HG03565 (cell line): ENCODE data around the gene ETV6.
"Not testable (repeated sequence)": the region's sequence is repeated elsewhere in the genome, so short reads cannot be mapped to it uniquely, and the experiment has no call there.

ENCODE experiments used
- ATAC-seq: cut with Tn5 transposase; IDR thresholded peaks from one replicate; pipeline ENCODE4 v1.9.1; 2021; ENCODE audit warnings: mild to moderate bottlenecking, moderate library complexity; ENCODE audit not compliant: unreplicated experiment

ETV6 gene

DNA sequence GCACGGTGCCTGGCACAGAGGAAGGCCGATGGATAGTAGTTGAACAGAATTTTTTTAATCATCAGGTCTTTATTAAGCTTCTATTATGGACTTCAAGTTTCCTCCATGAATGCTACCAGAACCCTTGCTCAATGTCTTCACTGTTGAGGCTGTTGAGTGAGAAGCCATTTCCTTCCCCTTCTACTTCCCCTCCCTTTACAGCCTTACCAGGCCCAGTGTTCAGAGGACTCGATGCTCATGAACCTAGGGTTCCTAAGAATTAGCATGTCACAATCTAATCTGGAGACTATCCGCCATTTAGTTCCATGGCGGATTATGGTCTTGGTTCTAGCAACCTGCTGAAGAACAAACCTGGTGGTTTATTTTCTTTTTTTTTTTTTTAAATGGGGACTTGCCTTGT lies 17.7 kb downstream of the ETV6 start:
- ATAC-seq: no peak

DNA sequence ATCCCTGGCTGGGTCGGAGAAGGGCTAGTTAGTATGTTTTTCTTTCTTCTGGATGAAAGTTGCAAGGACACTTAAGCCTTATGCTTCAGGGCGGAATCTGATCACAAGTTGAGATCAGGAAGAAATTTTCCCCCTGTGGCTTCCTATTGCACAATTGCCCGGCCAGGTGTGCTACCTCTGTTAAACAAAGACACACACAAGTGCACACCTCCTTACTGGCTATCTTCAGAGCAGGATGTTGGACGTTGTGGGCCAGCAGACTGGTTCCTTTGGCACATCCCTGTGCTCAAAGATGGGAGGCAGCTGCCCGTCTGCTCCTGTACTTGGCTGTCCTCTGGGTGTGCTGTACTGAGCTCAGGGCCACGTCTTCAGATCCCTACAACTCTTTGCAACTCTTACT lies 19.1 kb downstream of the ETV6 start:
- ATAC-seq: no peak

DNA sequence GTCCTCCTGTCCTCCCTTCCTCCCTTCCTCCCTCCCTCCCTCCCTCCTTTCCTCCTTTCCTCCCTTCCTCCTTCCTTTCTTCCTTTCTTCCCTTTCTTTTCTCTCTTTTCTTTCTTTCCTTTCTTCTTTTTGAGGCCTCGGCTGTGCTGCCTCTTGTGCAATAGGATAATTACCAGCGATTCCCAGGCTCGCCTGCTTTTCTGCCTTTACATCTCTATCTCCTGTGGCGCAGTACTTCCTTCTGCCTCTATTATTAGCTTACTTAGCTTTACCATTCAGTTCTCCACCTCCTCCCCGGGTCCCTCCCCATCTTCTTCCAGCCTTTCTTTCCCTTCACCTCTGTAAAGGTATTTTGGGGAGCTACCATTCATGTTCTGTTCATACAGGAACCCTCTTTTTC lies 19.9 kb downstream of the ETV6 start:
- no peak for ATAC-seq

DNA sequence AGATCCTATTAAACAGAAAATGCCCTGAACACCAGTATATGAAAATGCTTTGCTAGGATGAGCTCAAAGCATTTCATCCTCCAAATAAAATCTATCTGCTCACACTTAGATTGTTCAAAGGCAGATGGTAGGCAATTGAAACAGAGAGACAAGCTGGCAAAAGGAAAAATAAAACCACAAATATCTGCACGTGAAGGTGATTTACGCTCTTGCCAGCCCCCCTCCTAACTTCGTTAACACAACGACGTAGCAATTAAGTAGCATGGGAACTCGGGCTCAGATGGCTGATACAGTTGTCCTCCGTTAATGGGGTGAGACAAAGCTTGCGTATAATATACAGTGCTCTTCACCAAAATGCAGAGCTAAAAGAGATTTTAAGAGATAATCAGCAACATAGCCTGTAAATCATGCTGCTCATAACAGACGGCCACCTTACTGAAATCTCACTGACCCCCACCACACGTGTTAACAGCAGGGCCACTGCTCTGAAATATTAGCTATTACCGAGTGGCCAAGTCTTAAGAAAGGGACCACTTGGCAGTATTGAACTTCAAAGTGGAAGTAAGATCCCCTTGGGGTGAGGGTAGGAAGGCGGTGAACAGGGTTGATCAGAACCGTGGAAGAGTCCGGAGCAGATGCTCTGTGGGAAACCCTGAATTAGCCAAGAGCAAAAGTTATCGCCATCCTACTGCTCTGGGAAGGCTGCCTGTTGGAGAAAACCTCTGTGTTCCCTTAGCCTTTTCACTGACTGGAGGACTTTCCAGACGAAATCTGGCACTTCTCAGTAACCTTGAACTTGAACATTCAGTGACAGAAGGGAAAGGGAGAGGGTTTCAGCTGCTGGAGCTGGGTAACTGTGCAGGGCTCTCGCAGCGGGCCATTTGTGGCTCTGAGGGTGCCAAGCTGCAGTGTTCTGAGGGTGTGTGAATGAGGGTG lies 23.1 kb downstream of the ETV6 start:
- no peak for ATAC-seq

DNA sequence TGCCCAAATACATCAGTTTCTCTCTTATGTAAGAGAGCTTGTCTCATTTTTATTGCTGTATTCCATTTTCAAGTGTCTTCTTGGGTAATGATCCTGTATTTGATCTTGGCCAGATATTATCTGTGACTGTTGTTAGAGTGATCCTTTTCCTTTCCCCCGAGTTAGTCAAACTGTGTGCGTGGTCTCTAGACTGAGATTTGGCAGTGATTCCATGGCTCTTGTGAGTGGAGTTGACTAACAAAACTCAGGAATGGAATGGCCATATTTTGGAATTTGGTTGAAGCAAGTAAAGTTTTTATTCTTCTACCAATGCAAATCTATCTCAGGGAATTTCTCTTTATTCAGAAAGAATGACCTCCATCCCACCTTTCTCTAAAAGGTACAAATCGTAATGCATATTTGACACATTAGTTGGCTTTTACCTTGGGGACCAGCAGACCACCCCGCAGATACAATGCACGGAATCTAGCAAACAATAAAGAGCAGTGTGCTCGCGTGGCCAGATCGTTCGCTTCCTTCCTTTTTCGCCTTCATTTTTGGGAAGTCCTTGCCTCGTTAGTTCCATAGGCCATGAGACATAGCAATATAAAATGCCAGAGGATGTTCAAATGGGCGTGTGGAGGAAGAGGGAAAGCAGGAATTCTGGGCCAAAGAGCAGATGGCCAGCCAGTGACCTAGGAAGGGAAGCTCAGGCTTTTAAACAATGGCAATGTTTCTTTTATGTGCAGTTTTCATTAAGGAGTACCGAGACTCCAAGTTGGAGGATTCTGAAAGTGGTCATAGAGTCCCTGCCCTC lies 24.4 kb downstream of the ETV6 start:
- ATAC-seq: no peak

DNA sequence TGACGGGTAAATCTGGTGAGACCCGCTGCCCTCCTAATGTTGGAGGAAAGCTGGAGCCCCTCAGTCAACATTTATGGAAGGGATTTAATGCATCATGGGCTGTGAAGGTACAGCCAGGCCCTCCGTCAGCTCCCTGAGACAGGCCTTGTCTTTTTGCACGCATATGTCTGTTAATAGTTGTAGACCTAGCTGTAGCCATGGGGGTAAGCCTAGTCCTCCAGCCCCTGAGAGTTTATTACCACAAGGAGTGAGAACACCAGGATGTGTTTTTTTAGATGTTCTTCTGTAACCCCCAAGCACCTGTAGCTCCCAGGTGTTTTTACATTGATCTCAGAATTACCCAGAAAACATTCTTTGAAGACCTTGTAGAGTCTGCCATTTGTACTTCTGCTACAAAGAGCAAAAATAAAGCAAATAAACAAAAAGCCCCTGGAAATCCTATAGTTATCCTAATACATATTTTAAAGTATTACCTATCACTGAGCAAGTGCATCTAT lies 25.5 kb downstream of the ETV6 start:
- no peak for ATAC-seq

DNA sequence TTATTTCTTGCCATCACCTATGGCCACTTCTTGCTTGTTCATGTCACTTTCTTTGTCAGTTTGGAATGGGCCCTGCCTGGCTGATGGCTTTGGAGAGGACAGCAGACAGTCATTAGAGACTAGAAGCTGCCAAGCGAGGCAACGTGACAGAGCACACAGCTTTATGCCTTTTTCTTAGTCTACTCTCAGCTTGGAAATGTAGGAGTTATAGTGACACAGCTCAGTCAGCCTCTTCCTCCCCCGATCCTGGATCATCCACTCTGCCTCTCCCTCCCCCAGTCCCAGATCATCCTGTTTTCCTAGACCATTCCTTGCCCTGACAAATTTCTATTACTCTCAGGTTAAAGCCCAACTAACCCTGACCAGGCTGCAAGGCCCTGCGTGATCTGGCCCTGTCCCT lies 26.6 kb downstream of the ETV6 start:
- no peak for ATAC-seq

DNA sequence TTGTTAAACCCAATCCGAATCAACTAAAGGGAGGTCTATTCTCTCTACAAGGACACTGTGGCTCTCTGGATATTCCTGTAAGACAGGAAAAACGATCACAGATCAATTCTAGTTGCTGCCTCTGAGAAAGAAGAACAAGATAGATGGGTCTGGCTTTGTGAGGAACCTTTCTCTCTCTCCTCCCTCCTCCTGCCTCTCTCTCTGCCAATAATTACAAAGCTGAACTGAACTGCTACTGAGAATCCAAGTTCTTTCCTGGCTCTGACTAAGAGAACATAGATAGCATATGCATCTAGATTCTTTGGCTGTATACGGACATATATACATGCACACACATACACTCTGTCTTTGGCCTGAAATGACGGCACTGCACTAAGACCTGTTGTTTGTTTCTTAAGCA lies 27.6 kb downstream of the ETV6 start:
- ATAC-seq: no peak

DNA sequence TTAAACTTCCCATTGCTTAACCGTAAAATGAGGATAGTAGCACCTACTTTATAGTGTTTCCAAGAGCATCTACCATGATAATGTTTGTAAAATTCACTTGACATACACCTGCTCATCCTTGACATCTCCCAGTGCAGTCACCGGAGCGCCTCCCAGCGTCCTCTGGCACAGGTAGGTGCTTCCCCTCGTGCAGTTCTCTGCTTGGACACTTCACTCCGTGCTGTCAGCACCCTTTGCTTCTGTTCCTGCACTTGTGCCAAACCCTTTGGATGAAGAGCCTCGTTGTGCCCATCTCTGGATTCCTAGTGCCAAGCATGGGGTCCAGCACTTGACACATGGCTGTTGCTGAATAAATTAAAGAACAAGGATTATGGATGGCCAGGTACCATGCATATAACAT lies 28.3 kb downstream of the ETV6 start:
- ATAC-seq: no peak

DNA sequence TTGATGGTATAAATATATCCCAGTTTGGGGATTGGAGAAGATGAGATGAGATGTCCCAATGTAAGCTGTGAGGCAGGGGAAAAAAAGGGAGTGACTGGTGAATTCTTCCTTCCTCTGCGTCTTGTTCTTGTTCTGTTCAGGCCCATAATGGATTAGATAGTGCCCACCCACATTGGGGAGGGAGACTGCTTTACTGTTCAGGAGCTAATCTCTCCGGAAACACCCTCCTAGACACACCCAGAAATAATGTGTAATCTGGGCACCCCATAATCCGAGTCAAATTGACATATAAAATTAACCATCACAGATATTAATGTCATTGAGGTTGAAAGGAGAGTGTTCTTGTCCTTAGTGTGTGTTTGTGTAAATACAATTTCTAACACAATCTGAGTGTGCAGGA lies 29.3 kb downstream of the ETV6 start:
- ATAC-seq: no peak

DNA sequence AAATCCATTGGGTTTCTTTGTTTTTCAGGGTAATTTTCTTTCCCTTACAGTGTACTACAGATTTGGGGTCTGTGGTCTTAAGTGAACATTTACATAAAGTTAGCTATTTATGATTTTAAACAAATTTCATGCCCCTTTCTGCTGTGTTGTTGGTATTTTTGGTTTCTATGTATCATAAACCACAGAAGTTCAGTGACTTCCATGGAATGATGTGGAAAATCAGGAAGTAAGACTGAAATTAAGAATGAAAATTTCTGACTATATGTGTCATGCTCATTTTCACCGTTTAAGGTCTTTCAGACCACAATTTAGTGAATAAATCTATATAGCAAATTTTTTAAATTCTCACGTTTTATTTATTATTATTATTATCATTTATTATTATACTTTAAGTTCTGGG lies 31.7 kb downstream of the ETV6 start:
- ATAC-seq: no peak

DNA sequence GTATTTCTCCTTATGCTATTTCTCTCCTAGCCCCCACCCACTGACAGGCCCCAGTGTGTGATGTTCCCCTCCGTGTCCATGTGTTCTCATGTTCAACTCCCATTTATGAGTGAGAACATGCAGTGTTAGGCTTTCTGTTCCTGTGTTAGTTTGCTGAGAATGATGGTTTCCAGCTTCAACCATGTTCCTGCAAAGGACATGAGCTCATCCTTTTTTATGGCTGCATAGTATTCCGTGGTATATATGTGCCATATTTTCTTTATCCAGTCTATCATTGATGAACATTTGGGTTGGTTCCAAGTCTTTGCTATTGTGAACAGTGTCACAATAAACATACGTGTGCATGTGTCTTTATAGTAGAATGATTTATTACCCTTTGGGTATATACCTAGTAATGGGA lies 32.2 kb downstream of the ETV6 start:
- not testable (repeated sequence) for ATAC-seq

DNA sequence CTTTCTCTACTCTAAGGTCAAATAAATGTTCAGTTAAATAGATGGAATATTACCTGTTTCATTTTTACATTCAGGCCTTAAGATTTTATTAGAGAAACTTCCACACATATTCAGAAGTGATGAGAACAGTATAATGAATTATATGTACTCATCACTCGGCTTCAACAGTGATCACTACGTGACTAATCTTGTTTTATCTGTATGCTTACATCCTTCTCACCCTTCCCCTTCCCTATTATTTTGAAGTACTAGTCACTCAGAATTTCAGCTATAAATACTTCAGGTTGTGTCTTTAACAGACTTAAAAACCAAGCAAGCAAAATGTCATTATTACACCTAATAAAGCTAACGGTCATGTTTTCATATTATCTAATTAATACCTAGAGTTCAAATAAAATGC lies 34.9 kb downstream of the ETV6 start:
- no peak for ATAC-seq

DNA sequence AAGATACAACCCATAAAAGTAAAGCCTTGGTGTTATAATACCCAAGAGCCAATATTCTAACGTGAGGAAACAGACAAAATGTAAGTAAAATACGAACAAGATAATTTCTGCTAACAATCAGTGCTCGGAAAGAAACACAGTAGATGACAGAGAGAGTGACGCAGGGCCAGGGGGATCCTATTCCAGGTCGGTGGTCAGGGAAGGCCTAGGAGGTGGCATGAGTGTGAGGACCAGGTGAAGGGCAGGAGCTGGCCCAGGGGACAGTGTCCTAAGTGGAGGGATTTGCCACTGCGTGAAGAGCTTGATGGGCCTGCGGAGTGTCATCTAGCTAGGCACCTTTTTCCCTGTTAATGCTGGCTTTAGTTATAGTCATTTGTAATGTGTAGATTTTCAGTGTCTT lies 35.3 kb downstream of the ETV6 start:
- ATAC-seq: no peak

DNA sequence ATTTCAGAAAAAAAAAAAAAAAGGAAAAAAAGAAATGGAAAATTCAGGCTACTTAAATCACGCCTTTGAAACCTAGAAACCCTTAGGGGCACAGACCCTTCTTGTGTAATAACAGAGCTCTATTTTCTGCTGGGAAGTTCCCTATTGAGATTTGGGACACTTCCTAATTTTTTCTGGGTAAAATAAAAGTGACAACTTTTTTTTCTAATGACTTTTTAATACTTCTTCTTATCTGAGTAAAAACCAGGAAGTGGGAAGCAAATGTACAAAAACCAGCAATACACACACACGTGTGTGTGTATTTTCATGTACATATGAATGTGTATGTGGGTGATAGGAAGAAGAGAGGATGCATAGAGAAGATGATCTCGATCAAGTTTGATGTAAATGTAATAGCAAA lies 35.8 kb downstream of the ETV6 start:
- no peak for ATAC-seq

DNA sequence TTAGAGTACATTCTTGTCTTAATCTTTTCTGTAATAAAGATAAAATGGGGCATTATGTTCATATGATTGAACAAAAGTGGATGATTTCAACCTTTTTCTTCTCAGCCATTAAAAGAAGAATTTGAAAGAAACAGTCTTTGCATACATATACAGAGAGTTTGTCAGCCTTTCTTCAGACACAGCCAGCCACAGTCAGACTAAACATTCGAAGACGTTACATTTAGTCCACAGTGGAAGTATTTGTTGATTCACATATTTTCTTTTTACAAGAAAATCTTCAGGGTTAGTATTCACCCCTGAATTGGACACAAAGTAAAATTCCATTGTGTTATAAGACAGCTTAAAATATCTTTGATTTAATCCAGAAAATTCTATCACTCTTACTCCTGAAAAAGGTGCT lies 36.2 kb downstream of the ETV6 start:
- no peak for ATAC-seq

DNA sequence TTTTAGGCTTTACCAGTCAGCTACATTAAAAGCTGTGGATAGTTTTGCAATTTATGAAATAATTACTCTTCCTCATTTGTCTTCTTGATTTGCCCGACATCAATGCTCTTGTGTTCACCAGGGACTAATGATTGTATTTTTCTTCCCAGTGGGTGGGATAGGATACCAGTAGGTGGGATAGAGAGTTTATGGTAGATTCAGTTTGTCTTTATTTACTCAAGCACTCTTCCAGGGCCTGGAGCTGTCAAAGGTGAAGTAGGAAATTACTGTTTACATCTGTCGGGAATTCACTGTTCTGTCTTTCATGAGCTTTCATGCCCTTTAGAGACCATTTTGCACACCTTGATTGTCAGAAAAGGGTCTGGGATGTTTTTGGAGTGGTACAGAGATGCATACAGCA lies 36.6 kb downstream of the ETV6 start:
- ATAC-seq: no peak

DNA sequence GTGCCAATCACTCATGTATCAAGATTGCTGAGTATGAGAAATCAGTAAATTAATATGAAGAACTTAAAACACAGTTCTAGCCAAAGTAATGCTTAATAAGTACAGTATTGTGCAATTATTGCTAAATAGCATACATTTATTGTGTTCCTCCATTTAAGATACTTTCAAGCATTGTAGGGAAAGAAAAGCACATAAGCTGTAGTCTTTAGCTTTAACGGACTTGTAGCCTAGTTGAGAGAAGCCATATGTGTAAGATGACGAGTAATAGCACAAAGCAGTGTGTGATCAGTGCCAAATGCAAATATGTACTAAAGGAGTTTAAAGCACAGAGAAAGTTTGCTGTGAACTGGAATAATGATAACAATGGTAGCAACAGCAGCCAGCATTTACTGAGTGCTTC lies 38.1 kb downstream of the ETV6 start:
- no peak for ATAC-seq

DNA sequence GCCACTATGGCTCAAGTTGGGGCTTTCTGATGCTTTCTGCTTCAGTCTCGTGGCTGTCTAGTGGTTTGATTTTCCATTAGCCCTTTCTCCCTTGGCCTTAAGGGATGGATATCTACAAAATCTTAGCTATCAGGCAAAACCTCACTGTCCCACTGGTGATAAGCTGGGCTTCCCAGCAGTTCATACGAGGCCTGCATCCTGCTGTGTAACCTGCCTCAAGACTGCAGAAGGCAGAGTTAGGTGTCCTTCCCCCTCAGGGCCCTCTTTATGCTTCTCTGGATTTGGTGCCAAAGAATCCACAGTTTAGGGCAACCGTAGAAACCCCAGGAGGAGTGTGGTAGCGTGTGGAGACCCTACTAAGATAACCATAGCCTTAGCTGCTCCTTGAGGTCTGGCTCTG lies 38.9 kb downstream of the ETV6 start:
- ATAC-seq: no peak

DNA sequence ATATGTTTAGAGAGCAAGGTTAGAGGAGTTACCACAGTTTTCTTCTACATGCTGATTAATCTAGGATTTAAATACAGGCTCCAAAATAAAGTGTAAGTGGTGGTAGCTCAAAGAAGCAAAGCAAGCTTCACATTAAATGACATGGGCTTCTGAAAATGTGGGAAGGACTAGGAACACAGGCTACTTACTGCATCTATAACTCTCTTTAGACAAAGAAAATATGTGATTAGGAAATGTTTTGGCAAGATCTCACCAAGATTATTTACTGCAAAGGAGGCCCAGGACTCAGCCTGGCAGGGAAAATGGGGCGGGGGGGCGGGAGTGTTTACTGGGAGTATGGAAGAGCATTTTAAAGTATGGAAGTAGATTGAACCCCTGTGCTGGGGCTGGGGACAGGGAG lies 39.4 kb downstream of the ETV6 start:
- ATAC-seq: no peak

DNA sequence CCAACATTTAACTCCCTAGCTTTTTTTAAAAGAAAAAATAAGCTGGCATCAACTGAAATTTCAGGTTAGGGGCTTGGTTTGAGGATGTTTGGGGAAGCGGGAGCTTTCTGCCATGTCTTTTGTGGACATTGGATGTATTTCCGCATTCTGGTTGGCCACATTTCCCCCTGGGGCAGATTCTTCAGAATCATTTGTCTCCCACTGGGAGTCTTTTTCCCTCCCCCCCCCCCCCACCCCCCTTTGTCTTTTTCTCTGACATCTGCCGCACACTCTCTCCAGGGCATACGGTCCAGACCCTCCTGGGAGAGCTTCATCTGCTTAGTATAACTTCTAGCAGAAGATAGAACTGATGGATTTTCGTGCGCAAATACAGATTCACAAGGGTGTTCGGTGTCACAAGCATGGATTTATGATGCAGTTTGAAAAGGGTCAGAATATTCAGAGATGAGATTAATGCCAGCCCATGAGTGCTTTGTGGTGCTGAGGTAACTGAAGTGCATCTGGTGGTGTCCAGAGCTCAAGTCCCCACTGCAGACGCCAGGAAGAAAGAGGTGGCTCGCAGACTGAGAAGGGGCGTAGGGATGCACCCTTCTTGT lies 40.2 kb downstream of the ETV6 start:
- ATAC-seq: no peak

DNA sequence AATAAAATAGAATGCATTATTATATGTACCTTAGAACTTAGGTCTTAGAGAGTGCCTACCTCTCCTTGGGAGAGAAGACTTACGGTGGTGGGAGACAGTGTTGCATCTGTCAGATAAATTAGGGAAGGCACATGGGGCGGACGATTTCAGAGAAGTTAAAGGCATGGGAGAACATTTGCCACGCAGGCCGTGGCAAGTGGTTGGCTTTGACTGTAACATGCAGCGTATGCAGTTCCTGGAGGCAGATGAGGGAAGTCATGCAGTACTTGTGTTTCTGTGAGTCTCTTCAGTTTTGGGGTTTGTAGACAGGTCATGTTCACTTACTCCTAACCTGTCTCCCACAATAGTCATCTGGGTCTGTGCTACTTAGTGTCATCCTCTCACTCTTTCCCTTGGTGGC lies 43.6 kb downstream of the ETV6 start:
- ATAC-seq: no peak
